GM23338 (cell line): Measurements from ENCODE around the gene CTDSPL. TPM values are rescaled to one million over a fixed set of nuclear protein-coding genes. Genes with fewer than 3 reads are reported as not detected.

Source experiments
- ATAC-seq: fragments of 200-7000 bp; cut with Tn5 transposase; 3 replicates; pipeline ENCODE4 v1.9.1; 2020
- DNase-seq: peaks from one replicate; pipeline ENCODE4 v3.0.0-alpha.2; 2015; ENCODE audit warnings: low spot score
- H2AFZ ChIP-seq: fragments of 200-600 bp; sonication (generic); 2 replicates; pipeline ENCODE4 v1.8.0; 2016; ENCODE audit warnings: antibody characterized with exemption, mild to moderate bottlenecking, moderate library complexity
- H3F3A ChIP-seq: fragments of 200-600 bp; sonication (generic); replicated peaks from 2 replicates; pipeline ENCODE4 v1.8.0; 2017; ENCODE audit warnings: antibody characterized with exemption, mixed run types, low read depth
- H3K27ac ChIP-seq: fragments of 200-600 bp; sonication (generic); 2 replicates; pipeline ENCODE4 v1.6.1; 2016; ENCODE audit warnings: low read depth
- H3K27me3 ChIP-seq: fragments of 200-600 bp; sonication (generic); 2 replicates; pipeline ENCODE4 v1.8.0; 2016; ENCODE audit warnings: mild to moderate bottlenecking, mixed run types, moderate library complexity; ENCODE audit not compliant: insufficient read depth
- H3K36me3 ChIP-seq: fragments of 200-600 bp; sonication (generic); 2 replicates; pipeline ENCODE4 v1.8.0; 2016; ENCODE audit warnings: mild to moderate bottlenecking; ENCODE audit not compliant: insufficient read depth
- H3K4me1 ChIP-seq: fragments of 200-600 bp; sonication (generic); 2 replicates; pipeline ENCODE4 v1.8.0; 2016; ENCODE audit warnings: mild to moderate bottlenecking, moderate library complexity; ENCODE audit not compliant: insufficient read depth
- H3K4me2 ChIP-seq: fragments of 200-600 bp; sonication (generic); 2 replicates; pipeline ENCODE4 v1.7.1; 2017; ENCODE audit warnings: mixed run types
- H3K4me3 ChIP-seq: fragments of 200-600 bp; sonication (generic); 2 replicates; pipeline ENCODE4 v1.6.1; 2016; ENCODE audit warnings: mixed run types
- H3K79me2 ChIP-seq: fragments of 200-600 bp; sonication (generic); replicated peaks from 2 replicates; pipeline ENCODE4 v1.8.0; 2017; ENCODE audit warnings: mild to moderate bottlenecking; ENCODE audit not compliant: insufficient read depth
- H3K9me2 ChIP-seq: fragments of 200-600 bp; sonication (generic); 2 replicates; pipeline ENCODE4 v1.8.0; 2017; ENCODE audit not compliant: insufficient read depth
- H4K20me1 ChIP-seq: fragments of 200-600 bp; sonication (generic); replicated peaks from 2 replicates; pipeline ENCODE4 v1.8.0; 2017; ENCODE audit warnings: mild to moderate bottlenecking; ENCODE audit not compliant: insufficient read depth
- H3K27ac Mint-ChIP-seq: 2 replicates; pipeline ENCODE4 v1.8.0; 2020; ENCODE audit warnings: inconsistent platforms, mild to moderate bottlenecking, moderate library complexity, mixed read lengths
- H3K27me3 Mint-ChIP-seq: 3 replicates; pipeline ENCODE4 v1.8.0; 2022; ENCODE audit warnings: low read depth, mild to moderate bottlenecking, moderate library complexity, mixed read lengths, inconsistent platforms; ENCODE audit not compliant: insufficient read depth, poor library complexity
- H3K36me3 Mint-ChIP-seq: 3 replicates; pipeline ENCODE4 v1.8.0; 2021; ENCODE audit warnings: low read depth, mild to moderate bottlenecking, inconsistent platforms, moderate library complexity, mixed read lengths
- H3K4me1 Mint-ChIP-seq: 3 replicates; pipeline ENCODE4 v1.8.0; 2020; ENCODE audit warnings: mild to moderate bottlenecking, inconsistent platforms, mixed read lengths
- H3K4me3 Mint-ChIP-seq: 3 replicates; pipeline ENCODE4 v1.8.0; 2021; ENCODE audit warnings: moderate library complexity, mild to moderate bottlenecking, inconsistent platforms, mixed read lengths
- H3K9me3 Mint-ChIP-seq: 3 replicates; pipeline ENCODE4 v1.8.0; 2020; ENCODE audit warnings: moderate library complexity, mild to moderate bottlenecking, inconsistent platforms, mixed read lengths
- CREB1 ChIP-seq: fragments of 250-450 bp; sonication (Bioruptor Pico); IDR thresholded peaks from 2 replicates; pipeline ENCODE4 v1.5.0; 2020; ENCODE audit warnings: low read depth, mild to moderate bottlenecking, moderate library complexity
- ETS1 ChIP-seq: IDR thresholded peaks from 2 replicates; pipeline ENCODE4 v1.6.1; 2016; ENCODE audit warnings: antibody characterized with exemption
- EZH2 ChIP-seq: fragments of 200-600 bp; sonication (generic); IDR thresholded peaks from one replicate; pipeline ENCODE4 v1.8.0; 2017; ENCODE audit warnings: antibody characterized with exemption, mild to moderate bottlenecking, low read depth; ENCODE audit not compliant: unreplicated experiment
- EZH2phosphoT487 ChIP-seq: fragments of 200-600 bp; sonication (generic); IDR thresholded peaks from one replicate; pipeline ENCODE4 v1.8.1; 2018; ENCODE audit warnings: antibody characterized with exemption; ENCODE audit not compliant: unreplicated experiment
- JUNB ChIP-seq: IDR thresholded peaks from one replicate; pipeline ENCODE4 v1.6.1; 2016; ENCODE audit warnings: antibody characterized with exemption; ENCODE audit not compliant: unreplicated experiment
- NANOG ChIP-seq: IDR thresholded peaks from 2 replicates; pipeline ENCODE4 v1.6.1; 2016; ENCODE audit warnings: antibody characterized with exemption, borderline replicate concordance
- POLR2AphosphoS5 ChIP-seq: IDR thresholded peaks from 2 replicates; pipeline ENCODE4 v1.6.1; 2016; ENCODE audit warnings: antibody characterized with exemption, low read depth
- REST ChIP-seq: IDR thresholded peaks from one replicate; pipeline ENCODE4 v1.6.1; 2018; ENCODE audit warnings: antibody characterized with exemption; ENCODE audit not compliant: unreplicated experiment
- STAT1 ChIP-seq: IDR thresholded peaks from one replicate; pipeline ENCODE4 v1.6.1; 2016; ENCODE audit warnings: antibody characterized with exemption; ENCODE audit not compliant: unreplicated experiment
- ZNF114 ChIP-seq: fragments of 250-450 bp; sonication (Bioruptor Pico); IDR thresholded peaks from 2 replicates; pipeline ENCODE4 v1.5.0; 2020; ENCODE audit warnings: mild to moderate bottlenecking, moderate library complexity
- ZNF331 ChIP-seq: fragments of 250-450 bp; sonication (Bioruptor Pico); IDR thresholded peaks from 2 replicates; pipeline ENCODE4 v1.5.0; 2020; ENCODE audit warnings: low read depth, mild to moderate bottlenecking, moderate library complexity
- polyA plus RNA-seq: library from polyadenylated mRNA; unstranded; fragments of >200 nt; fragmentation: Nextera tagmentation; extraction: Ambion mirVana; gene quantifications from 2 replicates; pipeline ENCODE4 v1.2.1, GENCODE V29; 2016
- total RNA-seq: library from RNA; depleted of rRNA; stranded (reverse); fragments of >200 nt; shearing (Covaris generic); gene quantifications from 2 replicates; pipeline ENCODE4 v1.2.3, GENCODE V29; 2014
- TF ChIP-seq, protein P1 (sequence below): fragments of 250-450 bp; sonication (Bioruptor Pico); IDR thresholded peaks from 2 replicates; pipeline ENCODE4 v1.5.0; 2020; ENCODE audit warnings: mild to moderate bottlenecking, moderate library complexity
- TF ChIP-seq, protein P2 (sequence below), 2 experiments: fragments of 200-600 bp in 1 of 2; sonication (generic) in 1 of 2; conservative IDR thresholded peaks; 2 replicates each; pipeline versions ENCODE4 v1.5.1 to v1.6.1; 2016 to 2017; ENCODE audit warnings: antibody characterized with exemption in 2 of 2, low read depth in 2 of 2, mild to moderate bottlenecking in 2 of 2, moderate library complexity in 1 of 2

Gene CTDSPL
- total and polyA plus RNA-seq, 2 experiments from 2014 or later, result 23.2 to 42.0 TPM

GRCh38 chr3:37941608-37942508, 80.2 kb downstream of the CTDSPL start:
- Mint-ChIP-seq H3K27ac (no peak overlapping the region), H3K9me3 (no peaks in the 10 kb centered on the region), H3K4me3 (no peak overlapping the region), H3K4me1 (peaks cover 27% of the 10 kb centered on the region), H3K27me3 (peaks cover 5% of the 10 kb centered on the region), H3K36me3 (no peaks in the 10 kb centered on the region)
- Histone ChIP-seq H3K27me3 (no peaks in the 10 kb centered on the region), H3K79me2 (no peaks in the 10 kb centered on the region; the same call in 1 of the 2 replicates), H3K4me3 (no peak overlapping the region), H3K4me2 (no peak overlapping the region), H2AFZ (no peak overlapping the region), H3F3A (no peaks in the 10 kb centered on the region), H3K9me2 (no peaks in the 10 kb centered on the region), H3K27ac (no peak overlapping the region), H3K36me3 (no peaks in the 10 kb centered on the region), H3K4me1 (peaks cover 6% of the 10 kb centered on the region), H4K20me1 (no peaks in the 10 kb centered on the region)
- DNase-seq (no peak), ATAC-seq (no peak)
- TF ChIP-seq CREB1 (CRISPR knock-in tag), result no peak
- no peak for TF ChIP-seq JUNB
- no peak for TF ChIP-seq NANOG
- TF ChIP-seq EZH2, result no peak
- TF ChIP-seq, protein P1, sequence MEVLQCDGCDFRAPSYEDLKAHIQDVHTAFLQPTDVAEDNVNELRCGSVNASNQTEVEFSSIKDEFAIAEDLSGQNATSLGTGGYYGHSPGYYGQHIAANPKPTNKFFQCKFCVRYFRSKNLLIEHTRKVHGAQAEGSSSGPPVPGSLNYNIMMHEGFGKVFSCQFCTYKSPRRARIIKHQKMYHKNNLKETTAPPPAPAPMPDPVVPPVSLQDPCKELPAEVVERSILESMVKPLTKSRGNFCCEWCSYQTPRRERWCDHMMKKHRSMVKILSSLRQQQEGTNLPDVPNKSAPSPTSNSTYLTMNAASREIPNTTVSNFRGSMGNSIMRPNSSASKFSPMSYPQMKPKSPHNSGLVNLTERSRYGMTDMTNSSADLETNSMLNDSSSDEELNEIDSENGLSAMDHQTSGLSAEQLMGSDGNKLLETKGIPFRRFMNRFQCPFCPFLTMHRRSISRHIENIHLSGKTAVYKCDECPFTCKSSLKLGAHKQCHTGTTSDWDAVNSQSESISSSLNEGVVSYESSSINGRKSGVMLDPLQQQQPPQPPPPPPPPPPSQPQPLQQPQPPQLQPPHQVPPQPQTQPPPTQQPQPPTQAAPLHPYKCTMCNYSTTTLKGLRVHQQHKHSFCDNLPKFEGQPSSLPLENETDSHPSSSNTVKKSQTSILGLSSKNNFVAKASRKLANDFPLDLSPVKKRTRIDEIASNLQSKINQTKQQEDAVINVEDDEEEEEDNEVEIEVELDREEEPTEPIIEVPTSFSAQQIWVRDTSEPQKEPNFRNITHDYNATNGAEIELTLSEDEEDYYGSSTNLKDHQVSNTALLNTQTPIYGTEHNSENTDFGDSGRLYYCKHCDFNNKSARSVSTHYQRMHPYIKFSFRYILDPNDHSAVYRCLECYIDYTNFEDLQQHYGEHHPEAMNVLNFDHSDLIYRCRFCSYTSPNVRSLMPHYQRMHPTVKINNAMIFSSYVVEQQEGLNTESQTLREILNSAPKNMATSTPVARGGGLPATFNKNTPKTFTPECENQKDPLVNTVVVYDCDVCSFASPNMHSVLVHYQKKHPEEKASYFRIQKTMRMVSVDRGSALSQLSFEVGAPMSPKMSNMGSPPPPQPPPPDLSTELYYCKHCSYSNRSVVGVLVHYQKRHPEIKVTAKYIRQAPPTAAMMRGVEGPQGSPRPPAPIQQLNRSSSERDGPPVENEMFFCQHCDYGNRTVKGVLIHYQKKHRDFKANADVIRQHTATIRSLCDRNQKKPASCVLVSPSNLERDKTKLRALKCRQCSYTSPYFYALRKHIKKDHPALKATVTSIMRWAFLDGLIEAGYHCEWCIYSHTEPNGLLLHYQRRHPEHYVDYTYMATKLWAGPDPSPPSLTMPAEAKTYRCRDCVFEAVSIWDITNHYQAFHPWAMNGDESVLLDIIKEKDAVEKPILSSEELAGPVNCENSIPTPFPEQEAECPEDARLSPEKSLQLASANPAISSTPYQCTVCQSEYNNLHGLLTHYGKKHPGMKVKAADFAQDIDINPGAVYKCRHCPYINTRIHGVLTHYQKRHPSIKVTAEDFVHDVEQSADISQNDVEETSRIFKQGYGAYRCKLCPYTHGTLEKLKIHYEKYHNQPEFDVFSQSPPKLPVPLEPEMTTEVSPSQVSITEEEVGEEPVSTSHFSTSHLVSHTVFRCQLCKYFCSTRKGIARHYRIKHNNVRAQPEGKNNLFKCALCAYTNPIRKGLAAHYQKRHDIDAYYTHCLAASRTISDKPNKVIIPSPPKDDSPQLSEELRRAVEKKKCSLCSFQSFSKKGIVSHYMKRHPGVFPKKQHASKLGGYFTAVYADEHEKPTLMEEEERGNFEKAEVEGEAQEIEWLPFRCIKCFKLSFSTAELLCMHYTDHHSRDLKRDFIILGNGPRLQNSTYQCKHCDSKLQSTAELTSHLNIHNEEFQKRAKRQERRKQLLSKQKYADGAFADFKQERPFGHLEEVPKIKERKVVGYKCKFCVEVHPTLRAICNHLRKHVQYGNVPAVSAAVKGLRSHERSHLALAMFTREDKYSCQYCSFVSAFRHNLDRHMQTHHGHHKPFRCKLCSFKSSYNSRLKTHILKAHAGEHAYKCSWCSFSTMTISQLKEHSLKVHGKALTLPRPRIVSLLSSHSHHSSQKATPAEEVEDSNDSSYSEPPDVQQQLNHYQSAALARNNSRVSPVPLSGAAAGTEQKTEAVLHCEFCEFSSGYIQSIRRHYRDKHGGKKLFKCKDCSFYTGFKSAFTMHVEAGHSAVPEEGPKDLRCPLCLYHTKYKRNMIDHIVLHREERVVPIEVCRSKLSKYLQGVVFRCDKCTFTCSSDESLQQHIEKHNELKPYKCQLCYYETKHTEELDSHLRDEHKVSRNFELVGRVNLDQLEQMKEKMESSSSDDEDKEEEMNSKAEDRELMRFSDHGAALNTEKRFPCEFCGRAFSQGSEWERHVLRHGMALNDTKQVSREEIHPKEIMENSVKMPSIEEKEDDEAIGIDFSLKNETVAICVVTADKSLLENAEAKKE (CRISPR knock-in tag), result no peak
- TF ChIP-seq ZNF331 (CRISPR knock-in tag), result no peak
- no peak for TF ChIP-seq REST
- no peak for TF ChIP-seq ETS1
- TF ChIP-seq, protein P2, sequence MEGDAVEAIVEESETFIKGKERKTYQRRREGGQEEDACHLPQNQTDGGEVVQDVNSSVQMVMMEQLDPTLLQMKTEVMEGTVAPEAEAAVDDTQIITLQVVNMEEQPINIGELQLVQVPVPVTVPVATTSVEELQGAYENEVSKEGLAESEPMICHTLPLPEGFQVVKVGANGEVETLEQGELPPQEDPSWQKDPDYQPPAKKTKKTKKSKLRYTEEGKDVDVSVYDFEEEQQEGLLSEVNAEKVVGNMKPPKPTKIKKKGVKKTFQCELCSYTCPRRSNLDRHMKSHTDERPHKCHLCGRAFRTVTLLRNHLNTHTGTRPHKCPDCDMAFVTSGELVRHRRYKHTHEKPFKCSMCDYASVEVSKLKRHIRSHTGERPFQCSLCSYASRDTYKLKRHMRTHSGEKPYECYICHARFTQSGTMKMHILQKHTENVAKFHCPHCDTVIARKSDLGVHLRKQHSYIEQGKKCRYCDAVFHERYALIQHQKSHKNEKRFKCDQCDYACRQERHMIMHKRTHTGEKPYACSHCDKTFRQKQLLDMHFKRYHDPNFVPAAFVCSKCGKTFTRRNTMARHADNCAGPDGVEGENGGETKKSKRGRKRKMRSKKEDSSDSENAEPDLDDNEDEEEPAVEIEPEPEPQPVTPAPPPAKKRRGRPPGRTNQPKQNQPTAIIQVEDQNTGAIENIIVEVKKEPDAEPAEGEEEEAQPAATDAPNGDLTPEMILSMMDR (conservative IDR thresholded peaks at IDR 0.05; ENCODE audit: low read depth in 2 of 2), result no peak
- no peak for TF ChIP-seq EZH2phosphoT487
- TF ChIP-seq POLR2AphosphoS5, result no peak
- no peak for TF ChIP-seq STAT1
- no peak for TF ChIP-seq ZNF114 (CRISPR knock-in tag)
